OCI-LY3 (cell line): Measurements from ENCODE around the gene IL17RD.

ENCODE experiments used
- H2AFZ ChIP-seq: fragments of 200-600, 300-600 bp; shearing (Covaris generic); 2 replicates; pipeline ENCODE4 v1.6.0; 2014; ENCODE audit warnings: antibody characterized with exemption, low read depth, low read length
- H3K27ac ChIP-seq: fragments of 200-600, 300-600 bp; sonication (generic); 2 replicates; pipeline ENCODE4 v1.5.1; 2014; ENCODE audit warnings: mild to moderate bottlenecking, low read length, moderate library complexity, mixed read lengths
- H3K27me3 ChIP-seq: fragments of 200-600, 300-600 bp; sonication (generic); 2 replicates; pipeline ENCODE4 v1.6.1; 2014; ENCODE audit warnings: low read depth, low read length, mixed read lengths
- H3K36me3 ChIP-seq: fragments of 200-600, 300-600 bp; sonication (generic); replicated peaks from 2 replicates; pipeline ENCODE3; 2014; ENCODE audit warnings: low read depth, low read length, mixed read lengths
- H3K4me1 ChIP-seq: fragments of 300-600, 200-600 bp; sonication (generic); 2 replicates; pipeline ENCODE4 v1.6.1; 2014; ENCODE audit warnings: low read length, mixed read lengths
- H3K4me2 ChIP-seq: fragments of 200-600, 300-600 bp; sonication (generic); 2 replicates; pipeline ENCODE4 v1.6.1; 2014; ENCODE audit warnings: low read length, mixed read lengths
- H3K4me3 ChIP-seq: fragments of 300-600, 200-600 bp; sonication (generic); 2 replicates; pipeline ENCODE4 v1.5.1; 2014; ENCODE audit warnings: antibody characterized with exemption, mild to moderate bottlenecking, low read length, moderate library complexity
- H3K79me2 ChIP-seq: fragments of 300-600, 200-600 bp; shearing (Covaris generic); 2 replicates; pipeline ENCODE4 v1.6.1; 2014; ENCODE audit warnings: mild to moderate bottlenecking, low read length, mixed read lengths
- H3K9ac ChIP-seq: fragments of 300-600, 200-600 bp; shearing (Covaris generic); 2 replicates; pipeline ENCODE4 v1.6.0; 2014; ENCODE audit warnings: mild to moderate bottlenecking, low read length, moderate library complexity
- H3K9me3 ChIP-seq: fragments of 200-600, 300-600 bp; shearing (Covaris generic); 2 replicates; pipeline ENCODE4 v1.6.1; 2014; ENCODE audit warnings: low read length, mixed read lengths; ENCODE audit not compliant: insufficient read depth
- H4K20me1 ChIP-seq: fragments of 200-600, 300-600 bp; sonication (generic); 2 replicates; pipeline ENCODE4 v1.6.1; 2016; ENCODE audit warnings: low read length, mixed read lengths; ENCODE audit not compliant: insufficient read depth
- EZH2phosphoT487 ChIP-seq: fragments of 200-600 bp; shearing (Covaris generic); IDR thresholded peaks from 2 replicates; pipeline ENCODE4 v1.6.1; 2018; ENCODE audit warnings: antibody characterized with exemption, mixed run types, low read depth
- TF ChIP-seq, protein P1 (sequence below): fragments of 200-600, 300-600 bp; sonication (generic); IDR thresholded peaks from 2 replicates; pipeline ENCODE4 v1.5.1; 2014; ENCODE audit warnings: antibody characterized with exemption, low read length, low read depth

The IL17RD gene

DNA sequence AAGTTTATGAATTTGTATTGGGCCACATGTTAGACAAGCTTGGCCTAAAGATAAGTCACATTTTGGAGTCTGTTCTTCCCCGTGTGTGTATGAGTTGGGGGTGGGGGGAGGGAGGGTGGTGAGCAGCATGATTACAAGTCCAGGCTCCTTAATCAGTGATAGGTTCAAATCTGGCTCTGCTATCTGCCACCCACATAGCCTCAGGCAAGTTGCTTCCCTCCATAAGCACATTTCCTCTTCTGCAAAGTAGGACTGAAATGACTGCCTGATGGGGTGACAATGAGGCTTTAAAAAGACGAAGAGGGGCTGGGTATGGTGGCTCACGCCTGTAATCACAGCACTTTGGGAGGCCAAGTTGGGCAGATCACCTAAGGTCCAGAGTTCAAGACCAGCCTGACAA is 105.7 kb downstream of the IL17RD start:
- Histone ChIP-seq H3K4me3 (no peak overlapping the region), H2AFZ (no peak overlapping the region), H3K9ac (no peak overlapping the region), H3K79me2 (no peaks in the 10 kb centered on the region), H3K27me3 (no peaks in the 10 kb centered on the region), H3K27ac (no peak overlapping the region), H3K9me3 (no peaks in the 10 kb centered on the region), H4K20me1 (no peaks in the 10 kb centered on the region), H3K4me1 (peaks cover 14% of the 10 kb centered on the region), H3K36me3 (peaks cover 2% of the 10 kb centered on the region), H3K4me2 (no peak overlapping the region)
- TF ChIP-seq, protein P1, sequence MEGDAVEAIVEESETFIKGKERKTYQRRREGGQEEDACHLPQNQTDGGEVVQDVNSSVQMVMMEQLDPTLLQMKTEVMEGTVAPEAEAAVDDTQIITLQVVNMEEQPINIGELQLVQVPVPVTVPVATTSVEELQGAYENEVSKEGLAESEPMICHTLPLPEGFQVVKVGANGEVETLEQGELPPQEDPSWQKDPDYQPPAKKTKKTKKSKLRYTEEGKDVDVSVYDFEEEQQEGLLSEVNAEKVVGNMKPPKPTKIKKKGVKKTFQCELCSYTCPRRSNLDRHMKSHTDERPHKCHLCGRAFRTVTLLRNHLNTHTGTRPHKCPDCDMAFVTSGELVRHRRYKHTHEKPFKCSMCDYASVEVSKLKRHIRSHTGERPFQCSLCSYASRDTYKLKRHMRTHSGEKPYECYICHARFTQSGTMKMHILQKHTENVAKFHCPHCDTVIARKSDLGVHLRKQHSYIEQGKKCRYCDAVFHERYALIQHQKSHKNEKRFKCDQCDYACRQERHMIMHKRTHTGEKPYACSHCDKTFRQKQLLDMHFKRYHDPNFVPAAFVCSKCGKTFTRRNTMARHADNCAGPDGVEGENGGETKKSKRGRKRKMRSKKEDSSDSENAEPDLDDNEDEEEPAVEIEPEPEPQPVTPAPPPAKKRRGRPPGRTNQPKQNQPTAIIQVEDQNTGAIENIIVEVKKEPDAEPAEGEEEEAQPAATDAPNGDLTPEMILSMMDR: no peak

- Histone ChIP-seq H3K4me1 (peaks cover 5% of the 10 kb centered on the region), H2AFZ (no peak overlapping the region), H4K20me1 (no peaks in the 10 kb centered on the region), H3K4me3 (no peak overlapping the region), H3K9ac (no peak overlapping the region), H3K27ac (no peak overlapping the region), H3K36me3 (peaks cover 2% of the 10 kb centered on the region), H3K4me2 (no peak overlapping the region), H3K27me3 (no peaks in the 10 kb centered on the region), H3K9me3 (no peaks in the 10 kb centered on the region), H3K79me2 (no peaks in the 10 kb centered on the region)
- TF ChIP-seq, protein P1: no peak
- no peak for TF ChIP-seq EZH2phosphoT487
These were observed 107.8 kb downstream of the IL17RD start for GRCh38 chr3:57057351-57057750.

DNA sequence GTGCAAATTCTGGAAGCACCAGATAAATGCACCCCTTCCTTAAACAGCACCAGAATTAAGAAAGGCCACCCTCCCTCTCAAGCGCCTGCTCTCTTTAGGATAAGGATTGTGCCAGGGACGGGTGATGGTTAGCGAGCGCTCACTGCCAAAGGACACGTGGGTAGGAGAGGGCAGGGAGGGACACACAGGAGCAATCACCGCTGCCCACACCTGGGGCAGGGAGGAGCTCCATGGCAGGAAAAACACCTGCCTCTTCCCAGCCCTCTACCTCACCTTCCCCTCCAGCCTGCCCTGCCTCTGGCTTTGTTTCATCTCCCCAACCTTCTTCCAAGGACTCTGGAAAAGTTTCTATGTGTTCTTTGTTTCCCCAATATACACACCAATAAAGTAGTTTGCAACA is 112.0 kb downstream of the IL17RD start:
- no peak overlapping the region for H3K4me3 ChIP-seq
- H3K9ac ChIP-seq: no peak overlapping the region
- H3K79me2 ChIP-seq: no peaks in the 10 kb centered on the region
- H3K4me1 ChIP-seq: peaks cover 3% of the 10 kb centered on the region; the same call in 1 of the 2 replicates
- no peaks in the 10 kb centered on the region for H4K20me1 ChIP-seq
- peaks cover 1% of the 10 kb centered on the region for H3K36me3 ChIP-seq
- H3K27ac ChIP-seq: no peak overlapping the region
- no peaks in the 10 kb centered on the region for H3K9me3 ChIP-seq
- no peak overlapping the region for H2AFZ ChIP-seq
- H3K4me2 ChIP-seq: no peak overlapping the region
- TF ChIP-seq EZH2phosphoT487: no peak
- TF ChIP-seq, protein P1: no peak
- no peaks in the 10 kb centered on the region for H3K27me3 ChIP-seq

GRCh38 chr3:57052662-57053061 is 112.5 kb downstream of the IL17RD start:
- no peaks in the 10 kb centered on the region for H3K9me3 ChIP-seq
- H3K79me2 ChIP-seq: no peaks in the 10 kb centered on the region
- H3K27ac ChIP-seq: no peak overlapping the region
- no peak overlapping the region for H3K4me3 ChIP-seq
- no peaks in the 10 kb centered on the region for H4K20me1 ChIP-seq
- no peak overlapping the region for H3K4me2 ChIP-seq
- no peaks in the 10 kb centered on the region for H3K36me3 ChIP-seq
- no peaks in the 10 kb centered on the region for H3K27me3 ChIP-seq
- H2AFZ ChIP-seq: no peak overlapping the region
- TF ChIP-seq, protein P1: no peak
- no peak for TF ChIP-seq EZH2phosphoT487
- H3K4me1 ChIP-seq: peaks cover 4% of the 10 kb centered on the region; the same call in 1 of the 2 replicates
- H3K9ac ChIP-seq: no peak overlapping the region
